Ovary (tissue), 9 donors: ENCODE results near the gene CCL11. TPM values are rescaled to one million over a fixed set of nuclear protein-coding genes. Genes with fewer than 3 reads are reported as not detected.
"Not testable (repeated sequence)": the region's sequence is repeated elsewhere in the genome, so short reads cannot be mapped to it uniquely, and the experiment has no call there.

Experiments used
- DNase-seq, 5 donors: peaks; one replicate each; pipeline ENCODE4 v3.0.0-alpha.2; 2019 to 2020
- H3K27ac ChIP-seq, 2 donors: fragments of 200-600 bp; one replicate each; pipeline versions ENCODE4 v1.5.1 to v1.8.0; 2019 to 2022
- H3K27me3 ChIP-seq: fragments of 200-600 bp; one replicate; pipeline ENCODE4 v1.8.0; 2022
- H3K36me3 ChIP-seq: fragments of 200-600 bp; sonication (generic); one replicate; pipeline ENCODE4 v1.5.1; 2019
- H3K4me1 ChIP-seq: one replicate; pipeline ENCODE4 v1.8.1; 2013; ENCODE audit warnings: mild to moderate bottlenecking, moderate library complexity; ENCODE audit not compliant: insufficient read depth
- H3K4me3 ChIP-seq: fragments of 200-600 bp; sonication (generic); one replicate; pipeline ENCODE4 v1.5.1; 2017
- H3K9me3 ChIP-seq, 2 donors: fragments of 200-600 bp in 1 of 2; sonication (generic) in 1 of 2; one replicate each; pipeline versions ENCODE4 v1.5.1 to v1.8.1; 2013 to 2019; ENCODE audit warnings: mild to moderate bottlenecking in 1 of 2, moderate library complexity in 1 of 2
- EP300 ChIP-seq: sonication (generic); formaldehyde crosslinking; IDR thresholded peaks from one replicate; pipeline ENCODE4 v1.6.1; 2017; ENCODE audit warnings: antibody characterized with exemption
- POLR2A ChIP-seq: fragments of 450-650 bp; IDR thresholded peaks from one replicate; pipeline ENCODE4 v1.6.1; 2017; ENCODE audit warnings: antibody characterized with exemption, mild to moderate bottlenecking, moderate library complexity
- WGBS, 3 donors: extraction: QIAGEN DNeasy Blood & Tissue Kit in 1 of 3; methylation state at CpG; one replicate each; pipeline versions ENCODE4 v1.1.5 to v1.1.7; 2013 to 2017; 5-methylcytosine and 5-hydroxymethylcytosine counted together
- intact Hi-C, 4 donors: fragments of 100-400 bp; cut with DNase I; formaldehyde crosslinking; loops; one replicate each; pipeline versions ENCODE4 v1.11.0 to v1.15.1; 2022 to 2023
- polyA plus RNA-seq, 2 donors: library from polyadenylated mRNA; stranded (reverse); fragments of 200-250 nt in 1 of 2; fragments of 350-450 nt in 1 of 2; fragmentation: Illumina TruSeq in 1 of 2; extraction: RNeasy Lipid Tissue Mini Kit (QIAGEN cat#74804) in 1 of 2; gene quantifications; one replicate each; pipeline ENCODE4 v1.2.3, GENCODE V29; 2013 to 2014
- total RNA-seq, 7 donors: library from RNA; depleted of rRNA in 2 of 7; stranded (reverse); fragments of >200 nt in 2 of 7; fragmentation: NEBNext Ultra II Directional in 3 of 7; extraction: Animal tissue kit (Norgen Biotek cat#: 25700) in 3 of 7; gene quantifications; one replicate each; pipeline versions ENCODE4 v1.1.0 to v1.2.4, GENCODE V29; 2016 to 2023
- TF ChIP-seq, protein P1 (sequence below), 3 donors: fragments of 450-650 bp in 2 of 3; fragments of 200-600 bp in 1 of 3; IDR thresholded peaks; one replicate each; pipeline versions ENCODE4 v1.5.1 to v1.8.0; 2016 to 2022; ENCODE audit warnings: antibody characterized with exemption in 3 of 3, mild to moderate bottlenecking in 1 of 3
- donor health status: DM: no; HTN: no; CAD: no; lungs with moderate emphysema.
- donor health status: DM: no; HTN: no; CAD: no.
- donor health status: Bipolar disorder and iron deficiency.
- donor health status: DM: yes; HTN: yes; CAD: no.
- donor health status: DM: no; HTN: no; CAD: no.
- donor health status: DM: yes; HTN: yes; CAD: no.

CCL11 gene
- total and polyA plus RNA-seq, 9 donors = 0.35 to 2.0 TPM; not detected in 7

DNA sequence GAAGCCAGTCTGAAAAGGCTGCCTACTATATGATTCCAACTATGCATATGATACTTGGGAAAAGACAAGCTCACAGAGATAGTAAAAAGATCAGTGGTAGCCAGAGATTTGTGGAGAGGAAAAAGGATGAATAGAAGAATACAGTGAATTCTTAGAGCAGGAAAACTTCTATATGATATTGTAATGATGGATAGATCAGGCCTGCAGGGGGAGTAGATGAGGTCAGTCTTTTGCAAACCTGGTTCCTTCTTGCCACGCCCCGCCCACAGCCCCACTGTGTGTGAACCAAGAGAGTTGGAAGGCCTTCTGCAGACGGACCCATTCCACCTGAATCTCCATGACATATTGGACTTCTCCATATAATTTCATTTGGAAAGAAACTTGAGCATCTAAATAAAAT is 32.9 kb downstream of the CCL11 start:
- H3K36me3 ChIP-seq = no peaks in the 10 kb centered on the region
- TF ChIP-seq, protein P1, sequence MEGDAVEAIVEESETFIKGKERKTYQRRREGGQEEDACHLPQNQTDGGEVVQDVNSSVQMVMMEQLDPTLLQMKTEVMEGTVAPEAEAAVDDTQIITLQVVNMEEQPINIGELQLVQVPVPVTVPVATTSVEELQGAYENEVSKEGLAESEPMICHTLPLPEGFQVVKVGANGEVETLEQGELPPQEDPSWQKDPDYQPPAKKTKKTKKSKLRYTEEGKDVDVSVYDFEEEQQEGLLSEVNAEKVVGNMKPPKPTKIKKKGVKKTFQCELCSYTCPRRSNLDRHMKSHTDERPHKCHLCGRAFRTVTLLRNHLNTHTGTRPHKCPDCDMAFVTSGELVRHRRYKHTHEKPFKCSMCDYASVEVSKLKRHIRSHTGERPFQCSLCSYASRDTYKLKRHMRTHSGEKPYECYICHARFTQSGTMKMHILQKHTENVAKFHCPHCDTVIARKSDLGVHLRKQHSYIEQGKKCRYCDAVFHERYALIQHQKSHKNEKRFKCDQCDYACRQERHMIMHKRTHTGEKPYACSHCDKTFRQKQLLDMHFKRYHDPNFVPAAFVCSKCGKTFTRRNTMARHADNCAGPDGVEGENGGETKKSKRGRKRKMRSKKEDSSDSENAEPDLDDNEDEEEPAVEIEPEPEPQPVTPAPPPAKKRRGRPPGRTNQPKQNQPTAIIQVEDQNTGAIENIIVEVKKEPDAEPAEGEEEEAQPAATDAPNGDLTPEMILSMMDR (IDR thresholded peaks at IDR 0.05) = no peak
- no peak for TF ChIP-seq POLR2A
- TF ChIP-seq EP300 = no peak

GRCh38 chr17:34319039-34319483 is 33.5 kb downstream of the CCL11 start, which contains the start of gene CCL8:
TSS of gene CCL8 (plus strand) at chr17:34319435. CDS start at chr17:34319502, 67 bp downstream.
- WGBS, 3 donors = 60 to 72% (median 69%) methylated on average over 2 of the region's 2 CpGs
- Histone ChIP-seq H3K9me3 (no peaks in the 10 kb centered on the region), H3K36me3 (no peaks in the 10 kb centered on the region), H3K4me3 (no peak within 1 kb of the TSS), H3K27ac (no peak within 1 kb of the TSS), H3K4me1 (no peaks in the 10 kb centered on the region), H3K27me3 (no peaks in the 10 kb centered on the region)
- intact Hi-C loops = no loop called here
- DNase-seq = no peak
- TF ChIP-seq EP300 (no peak), POLR2A (no peak)
- TF ChIP-seq, protein P1 (IDR thresholded peaks at IDR 0.05) = no peak

More for the DNA sequence above, 32.9 kb downstream of the CCL11 start:
- 61 to 78% (median 70%) methylated on average over 3 of the region's 3 CpGs for WGBS, 3 donors
- Histone ChIP-seq H3K9me3 (no peaks in the 10 kb centered on the region), H3K27ac (no peak overlapping the region), H3K4me1 (no peaks in the 10 kb centered on the region), H3K27me3 (no peaks in the 10 kb centered on the region), H3K4me3 (no peak overlapping the region)
- no peak for DNase-seq
- intact Hi-C loops = no loop called here

- Histone ChIP-seq H3K27ac (no peak overlapping the region), H3K9me3 (no peaks in the 10 kb centered on the region), H3K27me3 (no peaks in the 10 kb centered on the region), H3K36me3 (no peaks in the 10 kb centered on the region), H3K4me3 (no peak overlapping the region), H3K4me1 (no peaks in the 10 kb centered on the region)
- intact Hi-C loops = no loop called here
- no peak for DNase-seq
- TF ChIP-seq, protein P1 (IDR thresholded peaks at IDR 0.05) = no peak
- no peak for TF ChIP-seq POLR2A
- no peak for TF ChIP-seq EP300
Observed at GRCh38 chr17:34321964-34322363, 36.4 kb downstream of the CCL11 start.

- DNase-seq = not testable (repeated sequence)
- WGBS, 3 donors = 6 to 11% (median 6%) methylated on average over 4 of the region's 4 CpGs
Observed at GRCh38 chr17:34327580-34327979, 42.0 kb downstream of the CCL11 start.

GRCh38 chr17:34337701-34338100 is 52.2 kb downstream of the CCL11 start:
- H3K9me3 ChIP-seq = no peaks in the 10 kb centered on the region
- no peak overlapping the region for H3K4me3 ChIP-seq
- H3K27me3 ChIP-seq = no peaks in the 10 kb centered on the region
- no peaks in the 10 kb centered on the region for H3K36me3 ChIP-seq
- H3K4me1 ChIP-seq = no peaks in the 10 kb centered on the region
- DNase-seq = no peak
- WGBS, 3 donors = 62 to 72% (median 63%) methylated on average over 1 of the region's 1 CpG
- intact Hi-C loops = no loop called here
- TF ChIP-seq, protein P1 (IDR thresholded peaks at IDR 0.05) = no peak
- TF ChIP-seq POLR2A (no peak), EP300 (no peak)
- no peak overlapping the region for H3K27ac ChIP-seq

More at GRCh38 chr17:34327580-34327979, 42.0 kb downstream of the CCL11 start:
- H3K36me3 ChIP-seq, H3K4me3 ChIP-seq, H3K27me3 ChIP-seq, intact Hi-C loops, H3K9me3 ChIP-seq, H3K27ac ChIP-seq, H3K4me1 ChIP-seq: not testable (repeated sequence)

Other genes with a start within 250 kb of the CCL11 start
- gene CCL2, start 30.5 kb upstream of the CCL11 start, total RNA-seq = 100 to 1,000 TPM in 1 of 7 donors, 10 to 100 TPM in 5, 1 to 10 TPM in 1; 5.0 to 156 (median 25.3) TPM
- gene CCL2, start 30.5 kb upstream of the CCL11 start, polyA plus RNA-seq = 10 to 100 TPM; 35.1 to 50.9 TPM
- gene CCL7, start 15.5 kb upstream of the CCL11 start, total RNA-seq = under 1 TPM in 1 of 7 donors, not detected in 6; 0.46 TPM
- gene CCL7, start 15.5 kb upstream of the CCL11 start, polyA plus RNA-seq = not detected
- gene CCL8, start 33.7 kb downstream of the CCL11 start, total RNA-seq = 1 to 10 TPM in 2 of 7 donors, under 1 TPM in 3, not detected in 2; 0.15 to 1.6 (median 0.48) TPM
- 1 to 10 TPM in 1 of 2 donors, under 1 TPM in 1; 0.22 to 3.7 TPM for gene CCL8, start 33.7 kb downstream of the CCL11 start, polyA plus RNA-seq
- gene CCL13, start 70.7 kb downstream of the CCL11 start, total RNA-seq = 1 to 10 TPM in 1 of 7 donors, under 1 TPM in 2, not detected in 4; 0.47 to 1.1 (median 0.57) TPM
- 1 to 10 TPM in 1 of 2 donors, under 1 TPM in 1; 0.59 to 5.1 TPM for gene CCL13, start 70.7 kb downstream of the CCL11 start, polyA plus RNA-seq
- gene CCL1, start 77.5 kb downstream of the CCL11 start, total RNA-seq = not detected
- not detected for gene CCL1, start 77.5 kb downstream of the CCL11 start, polyA plus RNA-seq